ENCODE data around the gene MATK. TPM values are rescaled to one million over a fixed set of nuclear protein-coding genes. Genes with fewer than 3 reads are reported as not detected.

Gene MATK
- total and polyA plus RNA-seq, 10 of the 15 experiments (the other 5 are each of a cell fraction or from before 2014, with no cell fraction given): 0.24 to 2.2 (median 1.1) TPM; not detected in 2

- no peak for TF ChIP-seq ZBTB33 (IDR thresholded peaks at IDR 0.05)
- TF ChIP-seq IKZF2 (IDR thresholded peaks at IDR 0.05): peak; percentile 75 to 77
- no peak; the same call in 1 of the 2 replicates for TF ChIP-seq ZNF24 (IDR thresholded peaks at IDR 0.05)
- no peak for TF ChIP-seq MYC (IDR thresholded peaks at IDR 0.05; ENCODE audit: insufficient read depth, insufficient read length, insufficient replicate concordance, low read length, severe bottlenecking)
- no peak for TF ChIP-seq KDM1A (IDR thresholded peaks at IDR 0.05; ENCODE audit: borderline replicate concordance)
- TF ChIP-seq NFXL1 (IDR thresholded peaks at IDR 0.05; ENCODE audit: borderline replicate concordance): no peak
- TF ChIP-seq E2F8 (IDR thresholded peaks at IDR 0.05; ENCODE audit: low read depth, partially characterized antibody): no peak
- no peak; the same call in 1 of the 2 replicates for TF ChIP-seq ELK1 (IDR thresholded peaks at IDR 0.05; ENCODE audit: low read depth, low read length)
- TF ChIP-seq ZBTB4 (CRISPR knock-in tag; IDR thresholded peaks at IDR 0.05): no peak
- TF ChIP-seq ATF3 (IDR thresholded peaks at IDR 0.05; ENCODE audit: borderline replicate concordance, extremely low read depth, low read depth, low read length): peak; percentile 63; the same call in 1 of the 2 replicates
- TF ChIP-seq ZBED1 (IDR thresholded peaks at IDR 0.05; ENCODE audit: borderline replicate concordance): no peak
- TF ChIP-seq SUPT20H (IDR thresholded peaks at IDR 0.05; ENCODE audit: borderline replicate concordance, control insufficient read depth, low read depth, low read length): no peak
- peak; percentile 76; the same call in 1 of the 2 replicates for TF ChIP-seq SMARCA5 (IDR thresholded peaks at IDR 0.05)
- TF ChIP-seq BCL3 (IDR thresholded peaks at IDR 0.05; ENCODE audit: borderline replicate concordance, insufficient read depth, low read depth, low read length, poor library complexity, severe bottlenecking): no peak
- TF ChIP-seq SIN3A (IDR thresholded peaks at IDR 0.05; ENCODE audit: low read depth, low read length): no peak; the same call in 1 of the 2 replicates
- no peak for TF ChIP-seq NFYB (IDR thresholded peaks at IDR 0.05; ENCODE audit: insufficient read depth, low read depth, low read length)
Observed at GRCh38 chr19:3761382-3762129, 24.6 kb downstream of the MATK start, which contains the start of gene APBA3 (continued).

Measured in GM12878 (cell line).